Cortex of kidney (tissue), 1 donor: ENCODE measurements around the gene PRKCE.

Experiments
- DNase-seq: peaks from one replicate; lab custom pipeline; 2025; lab: John Stamatoyannopoulos, UW

PRKCE gene

GRCh38 chr2:45992741-45993475 is 341.4 kb downstream of the PRKCE start:
- DNase-seq: no peak

- no peak for DNase-seq
Measured at GRCh38 chr2:45993476-45993991, 342.1 kb downstream of the PRKCE start.

GRCh38 chr2:45994060-45994459 is 342.6 kb downstream of the PRKCE start:
- no peak for DNase-seq

DNA sequence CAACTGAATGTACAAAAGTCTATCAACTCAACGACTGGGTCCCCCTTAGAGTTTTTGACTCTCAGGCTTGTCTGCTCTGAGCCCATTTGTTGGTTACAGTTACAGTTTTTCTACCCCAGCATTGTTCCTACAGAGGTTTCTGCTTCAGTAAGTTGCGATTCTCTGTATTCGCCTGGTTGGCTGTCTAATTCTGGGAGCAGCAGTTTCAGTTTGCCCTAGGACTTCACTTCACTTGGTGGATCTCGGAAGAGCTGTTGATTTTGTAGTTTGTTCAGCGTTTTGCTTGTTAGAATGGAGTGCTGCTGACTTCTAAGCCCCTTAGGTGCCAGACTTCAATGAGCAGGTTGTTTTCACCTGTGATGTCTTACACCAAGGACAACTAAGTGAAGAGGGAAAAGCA is 349.2 kb downstream of the PRKCE start:
- DNase-seq: no peak

- DNase-seq: no peak
Measured at GRCh38 chr2:46001290-46001689, 349.8 kb downstream of the PRKCE start.

- DNase-seq: no peak
Measured at GRCh38 chr2:46001741-46002506, 350.4 kb downstream of the PRKCE start.

DNA sequence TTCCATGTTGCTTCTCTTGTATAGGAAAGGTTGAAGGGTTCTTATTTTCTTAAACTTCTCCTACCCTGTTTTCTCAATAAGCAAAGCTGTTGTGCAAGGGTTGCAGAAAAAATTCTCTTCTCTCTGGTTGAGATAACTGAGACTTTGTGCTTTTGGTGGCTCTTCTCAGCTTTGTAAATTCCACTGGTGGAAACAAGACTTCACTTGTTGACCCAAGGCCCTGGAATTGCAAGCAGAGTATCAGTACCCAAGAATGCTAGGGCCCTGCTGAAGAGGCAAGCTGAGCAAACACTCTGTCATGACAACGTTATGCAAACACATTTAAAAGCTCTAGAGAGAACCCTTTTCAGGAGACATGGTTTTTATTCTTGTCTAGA is 351.0 kb downstream of the PRKCE start:
- DNase-seq: no peak

DNA sequence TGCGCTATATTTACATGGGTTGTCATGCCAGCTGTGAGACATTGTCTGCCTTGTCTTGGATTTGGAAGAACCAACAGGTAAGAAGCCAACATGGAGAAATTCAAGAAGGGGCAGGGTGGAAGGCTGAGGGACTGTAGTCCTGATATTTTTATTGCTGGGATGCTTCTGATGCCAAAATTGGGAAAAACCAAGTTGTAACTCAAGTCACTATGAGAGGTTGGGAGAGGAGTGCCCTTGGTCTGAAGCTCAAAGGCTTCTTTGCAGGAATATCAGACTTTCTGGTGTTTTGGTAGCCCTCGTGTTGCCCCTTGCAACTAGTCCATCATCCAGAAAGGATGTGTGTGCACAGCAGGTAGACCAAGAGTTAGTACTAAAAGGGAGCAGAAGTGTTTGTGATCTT is 351.5 kb downstream of the PRKCE start:
- no peak for DNase-seq

- DNase-seq: no peak
Measured at GRCh38 chr2:46003903-46004473, 352.5 kb downstream of the PRKCE start.

- DNase-seq: no peak
Measured at GRCh38 chr2:46006473-46007025, 355.1 kb downstream of the PRKCE start.

- DNase-seq: no peak
Measured at GRCh38 chr2:46007412-46007811, 355.9 kb downstream of the PRKCE start.

- DNase-seq: no peak
Measured at GRCh38 chr2:46008091-46008870, 356.8 kb downstream of the PRKCE start.

DNA sequence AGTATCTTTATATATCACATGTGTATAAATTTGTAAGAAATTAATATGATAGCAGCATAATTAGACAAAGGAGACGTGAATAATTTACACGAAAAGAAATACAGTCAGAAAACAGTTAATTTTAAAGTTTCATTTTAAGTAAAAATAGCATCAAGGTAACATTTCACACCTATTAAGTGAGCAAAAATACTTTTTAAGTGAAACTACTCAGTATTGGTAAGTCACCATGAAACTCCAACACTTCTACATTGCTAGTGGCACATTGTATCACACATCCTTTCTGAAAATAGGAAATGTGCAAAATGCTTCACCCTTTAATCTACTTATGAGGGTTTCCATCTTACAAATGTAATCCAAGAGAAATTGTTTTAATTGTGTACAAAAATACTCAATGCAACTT is 357.8 kb downstream of the PRKCE start:
- DNase-seq: no peak

DNA sequence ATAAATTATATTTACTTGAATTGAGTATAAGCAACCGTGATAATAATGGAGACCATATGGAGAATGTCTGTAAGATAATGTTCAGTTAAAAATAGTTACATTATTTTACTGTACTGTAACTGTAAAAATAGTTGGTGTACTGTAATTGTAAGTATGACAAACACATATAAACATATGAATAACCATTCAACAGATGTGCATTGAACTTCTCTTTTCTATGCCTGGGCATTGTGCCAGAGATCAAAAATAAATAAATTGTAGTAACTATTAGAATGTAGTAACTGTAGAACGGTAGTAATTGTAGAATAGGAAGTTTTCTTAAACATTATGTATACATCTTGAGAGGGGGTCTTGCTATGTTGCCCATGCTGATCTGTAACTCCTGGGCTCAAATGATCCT is 358.3 kb downstream of the PRKCE start:
- DNase-seq: no peak

GRCh38 chr2:46010223-46010924 is 358.9 kb downstream of the PRKCE start:
- DNase-seq: no peak

GRCh38 chr2:46010925-46011490 is 359.5 kb downstream of the PRKCE start:
- DNase-seq: no peak

- no peak for DNase-seq
Measured at GRCh38 chr2:46012618-46013240, 361.3 kb downstream of the PRKCE start.

DNA sequence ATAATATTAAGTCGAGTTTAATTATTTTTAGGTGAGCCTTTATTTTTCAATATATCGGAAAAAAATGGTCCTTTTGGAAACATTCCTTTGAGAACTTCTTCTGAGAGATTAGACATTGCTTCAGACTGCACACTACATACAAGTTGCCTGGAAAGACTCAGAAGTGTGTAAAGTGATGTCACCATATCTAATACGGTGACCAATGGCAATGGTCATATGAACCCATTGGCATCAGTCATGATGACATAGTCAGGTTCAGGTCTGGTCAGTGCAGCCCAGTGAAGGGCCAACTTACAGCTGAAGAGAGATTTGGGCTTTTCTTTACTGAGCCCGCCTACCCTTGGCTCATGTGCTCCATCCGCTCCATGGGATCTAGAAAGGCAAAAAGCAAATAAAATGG is 362.3 kb downstream of the PRKCE start:
- DNase-seq: no peak

- no peak for DNase-seq
Measured at GRCh38 chr2:46014911-46015654, 363.6 kb downstream of the PRKCE start.

GRCh38 chr2:46015671-46016070 is 364.2 kb downstream of the PRKCE start:
- no peak for DNase-seq
